Measurements from ENCODE around the gene DSC3. TPM values are rescaled to one million over a fixed set of nuclear protein-coding genes. Genes with fewer than 3 reads are reported as not detected.
A peak's percentile ranks its signal among the peaks of the same experiment; 100 is the strongest.

DSC3 gene
- total and polyA plus RNA-seq, 2 experiments from 2014 or later = 0.52 to 2.1 TPM

DNA sequence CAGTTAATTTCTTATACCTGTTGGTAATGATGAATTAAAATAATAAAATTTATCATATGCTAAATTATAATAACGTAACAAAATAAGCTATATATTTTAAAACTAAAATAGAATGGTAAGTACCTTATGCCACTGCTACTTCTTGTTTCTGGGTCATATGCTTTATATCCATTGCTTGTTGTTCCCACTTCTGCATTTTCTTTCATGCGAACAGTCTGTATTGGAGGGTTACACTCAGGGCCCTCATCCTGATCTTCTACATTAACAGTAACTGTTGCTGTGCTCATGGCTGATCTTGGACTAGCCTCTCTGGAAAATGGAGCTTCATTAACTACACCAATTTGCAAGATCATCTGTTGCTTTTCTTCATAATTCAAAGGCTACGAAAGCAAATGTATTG, 37.4 kb upstream of the DSC3 start (continued):
- TF ChIP-seq CREB1 (CRISPR knock-in tag; IDR thresholded peaks at IDR 0.05; ENCODE audit: low read depth) = no peak

DNA sequence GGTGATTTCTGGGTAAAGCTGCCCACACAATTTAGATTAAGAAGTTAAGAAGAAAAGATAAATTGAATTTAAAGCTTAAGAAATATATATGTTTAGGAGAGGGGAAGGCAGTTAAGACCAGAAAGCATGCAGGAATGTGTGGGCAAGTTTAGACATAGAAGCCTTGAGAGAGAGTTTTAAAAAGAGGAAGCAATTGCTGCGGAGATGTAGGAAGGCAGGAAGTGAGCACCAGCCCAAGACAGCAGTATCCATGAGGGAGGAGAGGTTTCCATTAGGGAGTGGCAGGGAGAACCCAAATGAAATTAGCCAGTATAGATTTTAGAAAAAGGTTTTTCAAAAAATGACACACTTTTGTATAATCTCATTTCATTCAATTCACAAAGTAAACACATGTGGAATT, 35.3 kb upstream of the DSC3 start:
- H3K36me3 Mint-ChIP-seq (ENCODE audit: low read depth) = peaks cover 35% of the 10 kb centered on the region
- H3K27me3 Mint-ChIP-seq (ENCODE audit: insufficient read depth, low read depth, poor library complexity) = no peaks in the 10 kb centered on the region
- no peak overlapping the region for H3K4me3 Mint-ChIP-seq
- no peak overlapping the region for H3K27ac ChIP-seq (ENCODE audit: low read depth)
- H3K4me1 ChIP-seq (ENCODE audit: insufficient read depth) = no peaks in the 10 kb centered on the region
- H3K9me2 ChIP-seq (ENCODE audit: insufficient read depth) = no peaks in the 10 kb centered on the region
- H2AFZ ChIP-seq = no peak overlapping the region
- TF ChIP-seq CREB1 (CRISPR knock-in tag; IDR thresholded peaks at IDR 0.05; ENCODE audit: low read depth) (no peak), POLR2AphosphoS5 (IDR thresholded peaks at IDR 0.05; ENCODE audit: low read depth) (no peak), ZNF114 (CRISPR knock-in tag; IDR thresholded peaks at IDR 0.05) (no peak), ZNF331 (CRISPR knock-in tag; IDR thresholded peaks at IDR 0.05; ENCODE audit: low read depth) (no peak), EZH2 (IDR thresholded peaks at IDR 0.05; ENCODE audit: low read depth, unreplicated experiment) (no peak), STAT1 (IDR thresholded peaks at IDR 0.05; ENCODE audit: unreplicated experiment) (no peak), EZH2phosphoT487 (IDR thresholded peaks at IDR 0.05; ENCODE audit: unreplicated experiment) (no peak), JUNB (IDR thresholded peaks at IDR 0.05; ENCODE audit: unreplicated experiment) (no peak), NANOG (IDR thresholded peaks at IDR 0.05; ENCODE audit: borderline replicate concordance) (no peak)
- TF ChIP-seq, protein P1, sequence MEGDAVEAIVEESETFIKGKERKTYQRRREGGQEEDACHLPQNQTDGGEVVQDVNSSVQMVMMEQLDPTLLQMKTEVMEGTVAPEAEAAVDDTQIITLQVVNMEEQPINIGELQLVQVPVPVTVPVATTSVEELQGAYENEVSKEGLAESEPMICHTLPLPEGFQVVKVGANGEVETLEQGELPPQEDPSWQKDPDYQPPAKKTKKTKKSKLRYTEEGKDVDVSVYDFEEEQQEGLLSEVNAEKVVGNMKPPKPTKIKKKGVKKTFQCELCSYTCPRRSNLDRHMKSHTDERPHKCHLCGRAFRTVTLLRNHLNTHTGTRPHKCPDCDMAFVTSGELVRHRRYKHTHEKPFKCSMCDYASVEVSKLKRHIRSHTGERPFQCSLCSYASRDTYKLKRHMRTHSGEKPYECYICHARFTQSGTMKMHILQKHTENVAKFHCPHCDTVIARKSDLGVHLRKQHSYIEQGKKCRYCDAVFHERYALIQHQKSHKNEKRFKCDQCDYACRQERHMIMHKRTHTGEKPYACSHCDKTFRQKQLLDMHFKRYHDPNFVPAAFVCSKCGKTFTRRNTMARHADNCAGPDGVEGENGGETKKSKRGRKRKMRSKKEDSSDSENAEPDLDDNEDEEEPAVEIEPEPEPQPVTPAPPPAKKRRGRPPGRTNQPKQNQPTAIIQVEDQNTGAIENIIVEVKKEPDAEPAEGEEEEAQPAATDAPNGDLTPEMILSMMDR (conservative IDR thresholded peaks at IDR 0.05; ENCODE audit: low read depth in 2 of 2) = no peak
- TF ChIP-seq, protein P2, sequence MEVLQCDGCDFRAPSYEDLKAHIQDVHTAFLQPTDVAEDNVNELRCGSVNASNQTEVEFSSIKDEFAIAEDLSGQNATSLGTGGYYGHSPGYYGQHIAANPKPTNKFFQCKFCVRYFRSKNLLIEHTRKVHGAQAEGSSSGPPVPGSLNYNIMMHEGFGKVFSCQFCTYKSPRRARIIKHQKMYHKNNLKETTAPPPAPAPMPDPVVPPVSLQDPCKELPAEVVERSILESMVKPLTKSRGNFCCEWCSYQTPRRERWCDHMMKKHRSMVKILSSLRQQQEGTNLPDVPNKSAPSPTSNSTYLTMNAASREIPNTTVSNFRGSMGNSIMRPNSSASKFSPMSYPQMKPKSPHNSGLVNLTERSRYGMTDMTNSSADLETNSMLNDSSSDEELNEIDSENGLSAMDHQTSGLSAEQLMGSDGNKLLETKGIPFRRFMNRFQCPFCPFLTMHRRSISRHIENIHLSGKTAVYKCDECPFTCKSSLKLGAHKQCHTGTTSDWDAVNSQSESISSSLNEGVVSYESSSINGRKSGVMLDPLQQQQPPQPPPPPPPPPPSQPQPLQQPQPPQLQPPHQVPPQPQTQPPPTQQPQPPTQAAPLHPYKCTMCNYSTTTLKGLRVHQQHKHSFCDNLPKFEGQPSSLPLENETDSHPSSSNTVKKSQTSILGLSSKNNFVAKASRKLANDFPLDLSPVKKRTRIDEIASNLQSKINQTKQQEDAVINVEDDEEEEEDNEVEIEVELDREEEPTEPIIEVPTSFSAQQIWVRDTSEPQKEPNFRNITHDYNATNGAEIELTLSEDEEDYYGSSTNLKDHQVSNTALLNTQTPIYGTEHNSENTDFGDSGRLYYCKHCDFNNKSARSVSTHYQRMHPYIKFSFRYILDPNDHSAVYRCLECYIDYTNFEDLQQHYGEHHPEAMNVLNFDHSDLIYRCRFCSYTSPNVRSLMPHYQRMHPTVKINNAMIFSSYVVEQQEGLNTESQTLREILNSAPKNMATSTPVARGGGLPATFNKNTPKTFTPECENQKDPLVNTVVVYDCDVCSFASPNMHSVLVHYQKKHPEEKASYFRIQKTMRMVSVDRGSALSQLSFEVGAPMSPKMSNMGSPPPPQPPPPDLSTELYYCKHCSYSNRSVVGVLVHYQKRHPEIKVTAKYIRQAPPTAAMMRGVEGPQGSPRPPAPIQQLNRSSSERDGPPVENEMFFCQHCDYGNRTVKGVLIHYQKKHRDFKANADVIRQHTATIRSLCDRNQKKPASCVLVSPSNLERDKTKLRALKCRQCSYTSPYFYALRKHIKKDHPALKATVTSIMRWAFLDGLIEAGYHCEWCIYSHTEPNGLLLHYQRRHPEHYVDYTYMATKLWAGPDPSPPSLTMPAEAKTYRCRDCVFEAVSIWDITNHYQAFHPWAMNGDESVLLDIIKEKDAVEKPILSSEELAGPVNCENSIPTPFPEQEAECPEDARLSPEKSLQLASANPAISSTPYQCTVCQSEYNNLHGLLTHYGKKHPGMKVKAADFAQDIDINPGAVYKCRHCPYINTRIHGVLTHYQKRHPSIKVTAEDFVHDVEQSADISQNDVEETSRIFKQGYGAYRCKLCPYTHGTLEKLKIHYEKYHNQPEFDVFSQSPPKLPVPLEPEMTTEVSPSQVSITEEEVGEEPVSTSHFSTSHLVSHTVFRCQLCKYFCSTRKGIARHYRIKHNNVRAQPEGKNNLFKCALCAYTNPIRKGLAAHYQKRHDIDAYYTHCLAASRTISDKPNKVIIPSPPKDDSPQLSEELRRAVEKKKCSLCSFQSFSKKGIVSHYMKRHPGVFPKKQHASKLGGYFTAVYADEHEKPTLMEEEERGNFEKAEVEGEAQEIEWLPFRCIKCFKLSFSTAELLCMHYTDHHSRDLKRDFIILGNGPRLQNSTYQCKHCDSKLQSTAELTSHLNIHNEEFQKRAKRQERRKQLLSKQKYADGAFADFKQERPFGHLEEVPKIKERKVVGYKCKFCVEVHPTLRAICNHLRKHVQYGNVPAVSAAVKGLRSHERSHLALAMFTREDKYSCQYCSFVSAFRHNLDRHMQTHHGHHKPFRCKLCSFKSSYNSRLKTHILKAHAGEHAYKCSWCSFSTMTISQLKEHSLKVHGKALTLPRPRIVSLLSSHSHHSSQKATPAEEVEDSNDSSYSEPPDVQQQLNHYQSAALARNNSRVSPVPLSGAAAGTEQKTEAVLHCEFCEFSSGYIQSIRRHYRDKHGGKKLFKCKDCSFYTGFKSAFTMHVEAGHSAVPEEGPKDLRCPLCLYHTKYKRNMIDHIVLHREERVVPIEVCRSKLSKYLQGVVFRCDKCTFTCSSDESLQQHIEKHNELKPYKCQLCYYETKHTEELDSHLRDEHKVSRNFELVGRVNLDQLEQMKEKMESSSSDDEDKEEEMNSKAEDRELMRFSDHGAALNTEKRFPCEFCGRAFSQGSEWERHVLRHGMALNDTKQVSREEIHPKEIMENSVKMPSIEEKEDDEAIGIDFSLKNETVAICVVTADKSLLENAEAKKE (CRISPR knock-in tag; IDR thresholded peaks at IDR 0.05) = no peak
- TF ChIP-seq, protein P3, sequence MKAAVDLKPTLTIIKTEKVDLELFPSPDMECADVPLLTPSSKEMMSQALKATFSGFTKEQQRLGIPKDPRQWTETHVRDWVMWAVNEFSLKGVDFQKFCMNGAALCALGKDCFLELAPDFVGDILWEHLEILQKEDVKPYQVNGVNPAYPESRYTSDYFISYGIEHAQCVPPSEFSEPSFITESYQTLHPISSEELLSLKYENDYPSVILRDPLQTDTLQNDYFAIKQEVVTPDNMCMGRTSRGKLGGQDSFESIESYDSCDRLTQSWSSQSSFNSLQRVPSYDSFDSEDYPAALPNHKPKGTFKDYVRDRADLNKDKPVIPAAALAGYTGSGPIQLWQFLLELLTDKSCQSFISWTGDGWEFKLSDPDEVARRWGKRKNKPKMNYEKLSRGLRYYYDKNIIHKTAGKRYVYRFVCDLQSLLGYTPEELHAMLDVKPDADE (IDR thresholded peaks at IDR 0.05) = no peak
- TF ChIP-seq, protein P4, sequence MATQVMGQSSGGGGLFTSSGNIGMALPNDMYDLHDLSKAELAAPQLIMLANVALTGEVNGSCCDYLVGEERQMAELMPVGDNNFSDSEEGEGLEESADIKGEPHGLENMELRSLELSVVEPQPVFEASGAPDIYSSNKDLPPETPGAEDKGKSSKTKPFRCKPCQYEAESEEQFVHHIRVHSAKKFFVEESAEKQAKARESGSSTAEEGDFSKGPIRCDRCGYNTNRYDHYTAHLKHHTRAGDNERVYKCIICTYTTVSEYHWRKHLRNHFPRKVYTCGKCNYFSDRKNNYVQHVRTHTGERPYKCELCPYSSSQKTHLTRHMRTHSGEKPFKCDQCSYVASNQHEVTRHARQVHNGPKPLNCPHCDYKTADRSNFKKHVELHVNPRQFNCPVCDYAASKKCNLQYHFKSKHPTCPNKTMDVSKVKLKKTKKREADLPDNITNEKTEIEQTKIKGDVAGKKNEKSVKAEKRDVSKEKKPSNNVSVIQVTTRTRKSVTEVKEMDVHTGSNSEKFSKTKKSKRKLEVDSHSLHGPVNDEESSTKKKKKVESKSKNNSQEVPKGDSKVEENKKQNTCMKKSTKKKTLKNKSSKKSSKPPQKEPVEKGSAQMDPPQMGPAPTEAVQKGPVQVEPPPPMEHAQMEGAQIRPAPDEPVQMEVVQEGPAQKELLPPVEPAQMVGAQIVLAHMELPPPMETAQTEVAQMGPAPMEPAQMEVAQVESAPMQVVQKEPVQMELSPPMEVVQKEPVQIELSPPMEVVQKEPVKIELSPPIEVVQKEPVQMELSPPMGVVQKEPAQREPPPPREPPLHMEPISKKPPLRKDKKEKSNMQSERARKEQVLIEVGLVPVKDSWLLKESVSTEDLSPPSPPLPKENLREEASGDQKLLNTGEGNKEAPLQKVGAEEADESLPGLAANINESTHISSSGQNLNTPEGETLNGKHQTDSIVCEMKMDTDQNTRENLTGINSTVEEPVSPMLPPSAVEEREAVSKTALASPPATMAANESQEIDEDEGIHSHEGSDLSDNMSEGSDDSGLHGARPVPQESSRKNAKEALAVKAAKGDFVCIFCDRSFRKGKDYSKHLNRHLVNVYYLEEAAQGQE (IDR thresholded peaks at IDR 0.05; ENCODE audit: unreplicated experiment) = no peak
- ATAC-seq = no peak
- H3K4me1 Mint-ChIP-seq = no peaks in the 10 kb centered on the region
- H3K36me3 ChIP-seq (ENCODE audit: insufficient read depth) = 0 out of 2 replicates have a peak, but pooled peaks cover 3% of the 10 kb centered on the region
- H3F3A ChIP-seq (replicated peaks; ENCODE audit: low read depth) = no peaks in the 10 kb centered on the region
- H3K27ac Mint-ChIP-seq = no peak overlapping the region
- H3K79me2 ChIP-seq (replicated peaks; ENCODE audit: insufficient read depth) = no peaks in the 10 kb centered on the region
- H3K9me3 Mint-ChIP-seq = no peaks in the 10 kb centered on the region
- no peaks in the 10 kb centered on the region for H3K27me3 ChIP-seq (ENCODE audit: insufficient read depth)
- H4K20me1 ChIP-seq (replicated peaks; ENCODE audit: insufficient read depth) = peaks cover 3% of the 10 kb centered on the region; the same call in 1 of the 2 replicates
- no peak overlapping the region for H3K4me3 ChIP-seq
- DNase-seq (ENCODE audit: low spot score) = peak; percentile 13
- no peak overlapping the region for H3K4me2 ChIP-seq

All from GM23338 (cell line).